KOPT-K1 (cell line): Measurements from ENCODE around the gene MLLT10.
"Not testable (repeated sequence)": the region's sequence is repeated elsewhere in the genome, so short reads cannot be mapped to it uniquely, and the experiment has no call there.

Experiments
- H3K27ac ChIP-seq: fragments of 200-600 bp; sonication (generic); 2 replicates; pipeline ENCODE4 v1.5.1; 2016; ENCODE audit warnings: antibody characterized with exemption, mild to moderate bottlenecking, low read depth, low read length; ENCODE audit not compliant: poor library complexity, severe bottlenecking
- H3K36me3 ChIP-seq: fragments of 200-600 bp; sonication (generic); 2 replicates; pipeline ENCODE4 v1.5.1; 2017; ENCODE audit warnings: antibody characterized with exemption, mild to moderate bottlenecking, low read length, moderate library complexity; ENCODE audit not compliant: insufficient read depth
- H3K9me3 ChIP-seq: fragments of 200-600 bp; sonication (generic); 2 replicates; pipeline ENCODE4 v1.5.1; 2017; ENCODE audit warnings: antibody characterized with exemption, low read length, mild to moderate bottlenecking; ENCODE audit not compliant: insufficient read depth, poor library complexity, severe bottlenecking

The MLLT10 gene

GRCh38 chr10:21600804-21601433, 66.9 kb downstream of the MLLT10 start:
- Histone ChIP-seq H3K36me3 (peaks cover 36% of the 10 kb centered on the region), H3K9me3 (no peaks in the 10 kb centered on the region), H3K27ac (no peak overlapping the region)

GRCh38 chr10:21602313-21602712, 68.3 kb downstream of the MLLT10 start:
- no peaks in the 10 kb centered on the region for H3K9me3 ChIP-seq
- no peak overlapping the region for H3K27ac ChIP-seq
- H3K36me3 ChIP-seq = peaks cover 48% of the 10 kb centered on the region

- Histone ChIP-seq H3K27ac (no peak overlapping the region), H3K9me3 (peaks cover 9% of the 10 kb centered on the region), H3K36me3 (peaks cover 48% of the 10 kb centered on the region)
These were observed 69.7 kb downstream of the MLLT10 start for GRCh38 chr10:21603721-21604120.

- H3K27ac ChIP-seq = no peak overlapping the region
These were observed 70.6 kb downstream of the MLLT10 start for GRCh38 chr10:21604651-21605050.

GRCh38 chr10:21607907-21608306, 73.9 kb downstream of the MLLT10 start:
- H3K36me3 ChIP-seq = peaks cover 56% of the 10 kb centered on the region
- H3K27ac ChIP-seq = no peak overlapping the region

More at GRCh38 chr10:21604651-21605050, 70.6 kb downstream of the MLLT10 start:
- Histone ChIP-seq H3K9me3 (peaks cover 14% of the 10 kb centered on the region), H3K36me3 (peaks cover 53% of the 10 kb centered on the region)

GRCh38 chr10:21614000-21614399, 80.0 kb downstream of the MLLT10 start:
- Histone ChIP-seq H3K36me3 (peaks cover 51% of the 10 kb centered on the region), H3K27ac (no peak overlapping the region), H3K9me3 (peaks cover 3% of the 10 kb centered on the region)

More at GRCh38 chr10:21607907-21608306, 73.9 kb downstream of the MLLT10 start:
- peaks cover 14% of the 10 kb centered on the region for H3K9me3 ChIP-seq

GRCh38 chr10:21617267-21617666, 83.2 kb downstream of the MLLT10 start:
- peaks cover 44% of the 10 kb centered on the region for H3K36me3 ChIP-seq
- no peaks in the 10 kb centered on the region for H3K9me3 ChIP-seq
- no peak overlapping the region for H3K27ac ChIP-seq

- H3K9me3 ChIP-seq = no peaks in the 10 kb centered on the region
- peaks cover 52% of the 10 kb centered on the region for H3K36me3 ChIP-seq
- H3K27ac ChIP-seq = no peak overlapping the region
These were observed 89.3 kb downstream of the MLLT10 start for GRCh38 chr10:21623291-21623690.

- H3K9me3 ChIP-seq, H3K27ac ChIP-seq: not testable (repeated sequence)
- peaks cover 54% of the 10 kb centered on the region for H3K36me3 ChIP-seq
These were observed 90.4 kb downstream of the MLLT10 start for GRCh38 chr10:21624421-21624820.

GRCh38 chr10:21624951-21625350, 90.9 kb downstream of the MLLT10 start:
- Histone ChIP-seq H3K27ac (no peak overlapping the region), H3K36me3 (peaks cover 58% of the 10 kb centered on the region), H3K9me3 (no peaks in the 10 kb centered on the region)

GRCh38 chr10:21625623-21626229, 91.7 kb downstream of the MLLT10 start:
- peak overlapping the region; percentile 24 for H3K27ac ChIP-seq
- H3K9me3 ChIP-seq = no peaks in the 10 kb centered on the region
- H3K36me3 ChIP-seq = peaks cover 62% of the 10 kb centered on the region

GRCh38 chr10:21626457-21627161, 92.6 kb downstream of the MLLT10 start:
- Histone ChIP-seq H3K9me3 (no peaks in the 10 kb centered on the region), H3K27ac (no peak overlapping the region), H3K36me3 (peaks cover 67% of the 10 kb centered on the region)

GRCh38 chr10:21627331-21627730, 93.3 kb downstream of the MLLT10 start:
- H3K36me3 ChIP-seq = peaks cover 68% of the 10 kb centered on the region
- no peaks in the 10 kb centered on the region for H3K9me3 ChIP-seq
- no peak overlapping the region for H3K27ac ChIP-seq

GRCh38 chr10:21628023-21628422, 94.0 kb downstream of the MLLT10 start:
- Histone ChIP-seq H3K9me3 (no peaks in the 10 kb centered on the region), H3K36me3 (peaks cover 63% of the 10 kb centered on the region), H3K27ac (no peak overlapping the region)

- H3K36me3 ChIP-seq = peaks cover 63% of the 10 kb centered on the region
- not testable (repeated sequence) for H3K9me3 ChIP-seq, H3K27ac ChIP-seq
These were observed 94.6 kb downstream of the MLLT10 start for GRCh38 chr10:21628645-21629044.
